IMR-90 (cell line): ENCODE results near the gene TACR2. TPM values are rescaled to one million over a fixed set of nuclear protein-coding genes. Genes with fewer than 3 reads are reported as not detected.

Experiments used
- ATAC-seq: fragments of 200-7000 bp; cut with Tn5 transposase; 2 replicates; pipeline ENCODE4 v1.9.1; 2020; ENCODE audit warnings: low read depth, mild to moderate bottlenecking, moderate library complexity
- BruUV-seq: library from RNA; stranded (reverse); fragments of 400-500 nt; replicated peaks from 2 replicates; lab custom pipeline; 2021; lab: Mats Ljungman, UMichigan
- CTCF ChIA-PET: fragments of 300-600 bp; formaldehyde crosslinking; extraction: SDS; loops from one replicate; lab custom pipeline; 2021; ENCODE audit warnings: antibody characterized with exemption; lab: Yijun Ruan, JAX
- POLR2A ChIA-PET: fragments of 300-600 bp; sonication (Branson Sonifier 250); formaldehyde crosslinking; loops from one replicate; lab custom pipeline; 2022; ENCODE audit warnings: antibody characterized with exemption; ENCODE audit not compliant: unreplicated experiment; lab: Charles Lee
- DNase-seq: peaks from one replicate; pipeline ENCODE4 v3.0.0; 2013
- H2AFZ ChIP-seq: replicated peaks from 2 replicates; pipeline ENCODE3; 2013; ENCODE audit warnings: low read length, mild to moderate bottlenecking; ENCODE audit not compliant: poor library complexity
- H2AK5ac ChIP-seq: 2 replicates; pipeline ENCODE4 v1.6.1; 2013; ENCODE audit warnings: low read depth, low read length, inconsistent platforms
- H2AK9ac ChIP-seq: replicated peaks from 2 replicates; pipeline ENCODE3; 2013; ENCODE audit warnings: mild to moderate bottlenecking, low read depth, low read length, moderate library complexity; ENCODE audit not compliant: poor library complexity
- H2BK120ac ChIP-seq: 2 replicates; pipeline ENCODE4 v1.6.1; 2013; ENCODE audit warnings: low read depth, low read length, inconsistent platforms
- H2BK15ac ChIP-seq: 3 replicates; pipeline ENCODE4 v1.6.1; 2013; ENCODE audit warnings: low read depth, low read length, inconsistent platforms
- H2BK20ac ChIP-seq: 2 replicates; pipeline ENCODE4 v1.6.1; 2013; ENCODE audit warnings: low read depth, mild to moderate bottlenecking, inconsistent platforms, low read length, moderate library complexity
- H2BK5ac ChIP-seq: 2 replicates; pipeline ENCODE4 v1.6.1; 2013; ENCODE audit warnings: mild to moderate bottlenecking, low read depth, low read length, inconsistent platforms; ENCODE audit not compliant: poor library complexity, severe bottlenecking
- H3K14ac ChIP-seq: replicated peaks from 2 replicates; pipeline ENCODE4 v1.6.1; 2013; ENCODE audit warnings: low read depth, low read length, inconsistent platforms
- H3K18ac ChIP-seq: 2 replicates; pipeline ENCODE4 v1.6.1; 2013; ENCODE audit warnings: low read depth, low read length, control low read depth
- H3K23ac ChIP-seq: 2 replicates; pipeline ENCODE4 v1.6.1; 2013; ENCODE audit warnings: low read depth, low read length, inconsistent platforms
- H3K27ac ChIP-seq: 2 replicates; pipeline ENCODE4 v1.5.1; 2013; ENCODE audit warnings: mild to moderate bottlenecking, control low read depth, low read length; ENCODE audit not compliant: insufficient read depth
- H3K27me3 ChIP-seq: 2 replicates; pipeline ENCODE4 v1.6.1; 2013; ENCODE audit warnings: low read length; ENCODE audit not compliant: control insufficient read depth, insufficient read depth
- H3K36me3 ChIP-seq: 2 replicates; pipeline ENCODE4 v1.6.1; 2013; ENCODE audit warnings: low read length, mixed read lengths; ENCODE audit not compliant: control insufficient read depth, insufficient read depth
- H3K4ac ChIP-seq: 2 replicates; pipeline ENCODE4 v1.6.1; 2013; ENCODE audit warnings: low read depth, low read length, inconsistent platforms
- H3K4me1 ChIP-seq: 2 replicates; pipeline ENCODE4 v1.6.1; 2013; ENCODE audit warnings: low read length, mixed read lengths; ENCODE audit not compliant: control insufficient read depth, insufficient read depth
- H3K4me2 ChIP-seq: 2 replicates; pipeline ENCODE4 v1.6.1; 2013; ENCODE audit warnings: low read depth, mild to moderate bottlenecking, control low read depth, low read length, moderate library complexity
- H3K4me3 ChIP-seq: 2 replicates; pipeline ENCODE4 v1.5.1; 2013; ENCODE audit warnings: low read depth, mild to moderate bottlenecking, control low read depth, low read length, moderate library complexity; ENCODE audit not compliant: insufficient read depth
- H3K56ac ChIP-seq: 2 replicates; pipeline ENCODE4 v1.6.1; 2013; ENCODE audit warnings: low read length, inconsistent platforms; ENCODE audit not compliant: insufficient read depth; ENCODE audit errors: extremely low read depth
- H3K79me1 ChIP-seq, 2 experiments: 2 replicates each; pipeline ENCODE4 v1.6.1; 2013; ENCODE audit warnings: low read length in 2 of 2, inconsistent platforms in 1 of 2, low read depth in 1 of 2
- H3K9ac ChIP-seq: 2 replicates; pipeline ENCODE4 v1.6.1; 2013; ENCODE audit warnings: low read depth, low read length, control low read depth
- H3K9me1 ChIP-seq: 2 replicates; pipeline ENCODE4 v1.6.1; 2013; ENCODE audit warnings: low read length, inconsistent platforms; ENCODE audit not compliant: insufficient read depth
- H3K9me3 ChIP-seq: 2 replicates; pipeline ENCODE4 v1.6.1; 2013; ENCODE audit warnings: low read length; ENCODE audit not compliant: control insufficient read depth, insufficient read depth
- H4K20me1 ChIP-seq: 2 replicates; pipeline ENCODE4 v1.6.1; 2013; ENCODE audit warnings: low read length, inconsistent platforms; ENCODE audit not compliant: insufficient read depth
- H4K5ac ChIP-seq: 2 replicates; pipeline ENCODE4 v1.6.1; 2013; ENCODE audit warnings: mild to moderate bottlenecking, low read depth, low read length, control low read depth
- H4K8ac ChIP-seq, 2 experiments: 2 replicates each; pipeline ENCODE4 v1.6.1; 2013; ENCODE audit warnings: low read depth in 2 of 2, low read length in 2 of 2, control low read depth in 1 of 2, inconsistent platforms in 1 of 2
- H4K91ac ChIP-seq: 2 replicates; pipeline ENCODE4 v1.6.1; 2013; ENCODE audit warnings: low read depth, low read length, inconsistent platforms; ENCODE audit not compliant: insufficient read depth
- BHLHE40 ChIP-seq: fragments of 150-350 bp; IDR thresholded peaks from 2 replicates; pipeline ENCODE4 v1.6.1; 2016; ENCODE audit warnings: mild to moderate bottlenecking, low read depth, low read length
- CEBPB ChIP-seq: IDR thresholded peaks from 2 replicates; pipeline ENCODE4 v1.6.1; 2012; ENCODE audit warnings: low read depth, low read length, improper control_type of control experiment
- CHD1 ChIP-seq: IDR thresholded peaks from 2 replicates; pipeline ENCODE4 v1.6.1; 2012; ENCODE audit warnings: low read depth, low read length, improper control_type of control experiment
- FOS ChIP-seq: fragments of 150-350 bp; IDR thresholded peaks from 2 replicates; pipeline ENCODE4 v1.6.1; 2016; ENCODE audit warnings: low read depth, low read length
- MAFK ChIP-seq: IDR thresholded peaks from 2 replicates; pipeline ENCODE4 v1.6.1; 2012; ENCODE audit warnings: low read depth, low read length, improper control_type of control experiment
- MAZ ChIP-seq: IDR thresholded peaks from 2 replicates; pipeline ENCODE4 v1.6.1; 2012; ENCODE audit warnings: low read depth, mild to moderate bottlenecking, low read length, improper control_type of control experiment, moderate library complexity, borderline replicate concordance
- MXI1 ChIP-seq: IDR thresholded peaks from 2 replicates; pipeline ENCODE4 v1.6.1; 2012; ENCODE audit warnings: low read depth, mild to moderate bottlenecking, low read length, moderate library complexity, borderline replicate concordance
- NFE2L2 ChIP-seq: fragments of 150-350 bp; IDR thresholded peaks from 2 replicates; pipeline ENCODE4 v1.6.1; 2016; ENCODE audit warnings: low read depth, mild to moderate bottlenecking, low read length
- POLR2A ChIP-seq: IDR thresholded peaks from 2 replicates; pipeline ENCODE4 v1.6.1; 2012; ENCODE audit warnings: mild to moderate bottlenecking, low read depth, low read length
- RAD21 ChIP-seq: IDR thresholded peaks from 2 replicates; pipeline ENCODE4 v1.6.1; 2012; ENCODE audit warnings: low read length, improper control_type of control experiment
- RCOR1 ChIP-seq: IDR thresholded peaks from 2 replicates; pipeline ENCODE4 v1.6.1; 2012; ENCODE audit warnings: mild to moderate bottlenecking, low read length, improper control_type of control experiment; ENCODE audit not compliant: insufficient replicate concordance
- SMC3 ChIP-seq: fragments of 150-350 bp; IDR thresholded peaks from 2 replicates; pipeline ENCODE4 v1.6.1; 2016; ENCODE audit warnings: low read depth, mild to moderate bottlenecking, antibody characterized with exemption, low read length, moderate library complexity
- WGBS, 2 experiments: methylation state at CpG; one replicate each; pipeline versions ENCODE4 v1.1.5 to v1.1.7; 2013; ENCODE audit warnings: missing lambda C conversion rate in 2 of 2; ENCODE audit not compliant: insufficient read length in 1 of 2; ENCODE audit errors: extremely low coverage in 2 of 2; 5-methylcytosine and 5-hydroxymethylcytosine counted together
- dilution Hi-C: fragments of 300-500 bp; cut with HindIII; formaldehyde crosslinking; loops from one replicate; pipeline ENCODE4 v1.14.3; 2018; ENCODE audit warnings: low sequenced_read_pairs; ENCODE audit not compliant: unreplicated experiment
- in situ Hi-C: fragments of 300-500 bp; cut with MboI; formaldehyde crosslinking; loops from 3 replicates; pipeline ENCODE4 v1.14.3; 2019; ENCODE audit warnings: low sequenced_read_pairs, inconsistent platforms, mixed read lengths
- intact Hi-C: fragments of 100-400 bp; cut with micrococcal nuclease; formaldehyde crosslinking; loops from 2 replicates; pipeline ENCODE4 v1.10.0; 2022
- polyA plus RNA-seq, 3 experiments: library from polyadenylated mRNA; depleted of rRNA; stranded (reverse); fragments of >200 nt; gene quantifications; 2 replicates each; pipeline ENCODE4 v1.2.3, GENCODE V29; 2012; ENCODE audit warnings: low replicate concordance in 1 of 3
- total RNA-seq: library from RNA; depleted of rRNA; stranded (reverse); fragments of >200 nt; gene quantifications from 2 replicates; pipeline ENCODE4 v1.2.3, GENCODE V29; 2012
- TF ChIP-seq, protein P1 (sequence below): fragments of 150-350 bp; IDR thresholded peaks from 2 replicates; pipeline ENCODE4 v1.6.1; 2017; ENCODE audit warnings: mild to moderate bottlenecking, antibody characterized with exemption, low read length, low read depth
- TF ChIP-seq, protein P2 (sequence below): conservative IDR thresholded peaks from 2 replicates; pipeline ENCODE4 v1.5.1; 2012; ENCODE audit warnings: mild to moderate bottlenecking, low read depth, low read length, improper control_type of control experiment
- TF ChIP-seq, protein P3 (sequence below): fragments of 150-350 bp; IDR thresholded peaks from 2 replicates; pipeline ENCODE4 v1.6.1; 2016; ENCODE audit warnings: low read depth, mild to moderate bottlenecking, low read length, moderate library complexity, borderline replicate concordance

The TACR2 gene
- total and polyA plus RNA-seq, 2 of the 4 experiments (the other 2 are of a cell fraction) = not detected

GRCh38 chr10:69406816-69407580 is 9.7 kb downstream of the TACR2 start:
- Histone ChIP-seq H3K9ac (no peak overlapping the region), H4K20me1 (peaks cover 9% of the 10 kb centered on the region; the same call in 1 of the 2 replicates), H3K9me1 (peaks cover 19% of the 10 kb centered on the region), H3K4me3 (no peak overlapping the region), H4K91ac (no peak overlapping the region), H2BK15ac (no peak overlapping the region), H3K56ac (no peak overlapping the region), H4K5ac (no peak overlapping the region), H3K4ac (no peak overlapping the region), H3K4me2 (no peak overlapping the region), H3K14ac (no peak overlapping the region), H3K9me3 (no peaks in the 10 kb centered on the region), H3K18ac (no peak overlapping the region; the same call in 1 of the 2 replicates), H2BK20ac (no peak overlapping the region), H2BK120ac (no peak overlapping the region), H2AFZ (no peak overlapping the region), H4K8ac (no peak overlapping the region), H2AK5ac (no peak overlapping the region), H3K36me3 (no peaks in the 10 kb centered on the region), H3K4me1 (peaks cover 12% of the 10 kb centered on the region), H3K23ac (no peak overlapping the region), H3K27me3 (no peaks in the 10 kb centered on the region), H2BK5ac (no peak overlapping the region), H3K27ac (no peak overlapping the region), H3K79me1 (no peaks in the 10 kb centered on the region), H2AK9ac (no peak overlapping the region)
- CTCF ChIA-PET = interaction anchor here (0.5 to 1.3 kb wide), 4 partner anchors 8 to 402 kb away, joined by 3 to 9 read pairs (median 3); no protein-coding TSS in a partner anchor
- dilution Hi-C loops (no loop called here), intact Hi-C loops (no loop called here), in situ Hi-C loops (no loop called here)
- POLR2A ChIA-PET = interaction anchor here (0.6 kb wide), 1 partner anchor 92 kb away, joined by 5 read pairs; no protein-coding TSS in a partner anchor
- no TSS peak for BruUV-seq
- ATAC-seq (no peak), DNase-seq (no peak)
- WGBS, 2 experiments = 87% methylated on average over 3 of the region's 6 CpGs; no CpG with 5 or more reads in 1 of the 2 experiments
- no peak for TF ChIP-seq MAFK
- no peak for TF ChIP-seq CHD1
- TF ChIP-seq SMC3 = no peak
- TF ChIP-seq BHLHE40 = no peak
- TF ChIP-seq, protein P1, sequence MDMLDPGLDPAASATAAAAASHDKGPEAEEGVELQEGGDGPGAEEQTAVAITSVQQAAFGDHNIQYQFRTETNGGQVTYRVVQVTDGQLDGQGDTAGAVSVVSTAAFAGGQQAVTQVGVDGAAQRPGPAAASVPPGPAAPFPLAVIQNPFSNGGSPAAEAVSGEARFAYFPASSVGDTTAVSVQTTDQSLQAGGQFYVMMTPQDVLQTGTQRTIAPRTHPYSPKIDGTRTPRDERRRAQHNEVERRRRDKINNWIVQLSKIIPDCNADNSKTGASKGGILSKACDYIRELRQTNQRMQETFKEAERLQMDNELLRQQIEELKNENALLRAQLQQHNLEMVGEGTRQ = no peak
- TF ChIP-seq CEBPB = no peak
- no peak for TF ChIP-seq RCOR1
- TF ChIP-seq, protein P2, sequence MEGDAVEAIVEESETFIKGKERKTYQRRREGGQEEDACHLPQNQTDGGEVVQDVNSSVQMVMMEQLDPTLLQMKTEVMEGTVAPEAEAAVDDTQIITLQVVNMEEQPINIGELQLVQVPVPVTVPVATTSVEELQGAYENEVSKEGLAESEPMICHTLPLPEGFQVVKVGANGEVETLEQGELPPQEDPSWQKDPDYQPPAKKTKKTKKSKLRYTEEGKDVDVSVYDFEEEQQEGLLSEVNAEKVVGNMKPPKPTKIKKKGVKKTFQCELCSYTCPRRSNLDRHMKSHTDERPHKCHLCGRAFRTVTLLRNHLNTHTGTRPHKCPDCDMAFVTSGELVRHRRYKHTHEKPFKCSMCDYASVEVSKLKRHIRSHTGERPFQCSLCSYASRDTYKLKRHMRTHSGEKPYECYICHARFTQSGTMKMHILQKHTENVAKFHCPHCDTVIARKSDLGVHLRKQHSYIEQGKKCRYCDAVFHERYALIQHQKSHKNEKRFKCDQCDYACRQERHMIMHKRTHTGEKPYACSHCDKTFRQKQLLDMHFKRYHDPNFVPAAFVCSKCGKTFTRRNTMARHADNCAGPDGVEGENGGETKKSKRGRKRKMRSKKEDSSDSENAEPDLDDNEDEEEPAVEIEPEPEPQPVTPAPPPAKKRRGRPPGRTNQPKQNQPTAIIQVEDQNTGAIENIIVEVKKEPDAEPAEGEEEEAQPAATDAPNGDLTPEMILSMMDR = no peak
- no peak for TF ChIP-seq POLR2A
- TF ChIP-seq, protein P3, sequence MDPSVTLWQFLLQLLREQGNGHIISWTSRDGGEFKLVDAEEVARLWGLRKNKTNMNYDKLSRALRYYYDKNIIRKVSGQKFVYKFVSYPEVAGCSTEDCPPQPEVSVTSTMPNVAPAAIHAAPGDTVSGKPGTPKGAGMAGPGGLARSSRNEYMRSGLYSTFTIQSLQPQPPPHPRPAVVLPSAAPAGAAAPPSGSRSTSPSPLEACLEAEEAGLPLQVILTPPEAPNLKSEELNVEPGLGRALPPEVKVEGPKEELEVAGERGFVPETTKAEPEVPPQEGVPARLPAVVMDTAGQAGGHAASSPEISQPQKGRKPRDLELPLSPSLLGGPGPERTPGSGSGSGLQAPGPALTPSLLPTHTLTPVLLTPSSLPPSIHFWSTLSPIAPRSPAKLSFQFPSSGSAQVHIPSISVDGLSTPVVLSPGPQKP = no peak
- TF ChIP-seq FOS = no peak
- no peak for TF ChIP-seq MAZ
- no peak for TF ChIP-seq MXI1
- TF ChIP-seq RAD21 = no peak
- no peak for TF ChIP-seq NFE2L2
